HG02759 (cell line): ENCODE measurements around the gene SNAP25.

Experiments
- ATAC-seq: cut with Tn5 transposase; IDR thresholded peaks from one replicate; pipeline ENCODE4 v1.9.1; 2021; ENCODE audit warnings: mild to moderate bottlenecking, moderate library complexity; ENCODE audit not compliant: unreplicated experiment

The SNAP25 gene

GRCh38 chr20:10328897-10329255 lies 110.2 kb downstream of the SNAP25 start:
- no peak for ATAC-seq

GRCh38 chr20:10329387-10330005 lies 110.9 kb downstream of the SNAP25 start:
- no peak for ATAC-seq

GRCh38 chr20:10330071-10330470 lies 111.4 kb downstream of the SNAP25 start:
- ATAC-seq = no peak

- no peak for ATAC-seq
Measured at GRCh38 chr20:10332656-10333415, 114.2 kb downstream of the SNAP25 start.

- no peak for ATAC-seq
Measured at GRCh38 chr20:10336959-10337729, 118.5 kb downstream of the SNAP25 start.

GRCh38 chr20:10338426-10339180 lies 120.0 kb downstream of the SNAP25 start:
- no peak for ATAC-seq

- ATAC-seq = no peak
Measured at GRCh38 chr20:10339609-10340008, 121.0 kb downstream of the SNAP25 start.

- ATAC-seq = no peak
Measured at GRCh38 chr20:10342152-10342551, 123.5 kb downstream of the SNAP25 start.

- no peak for ATAC-seq
Measured at GRCh38 chr20:10344953-10345352, 126.3 kb downstream of the SNAP25 start.

GRCh38 chr20:10347086-10347880 lies 128.7 kb downstream of the SNAP25 start:
- no peak for ATAC-seq

- no peak for ATAC-seq
Measured at GRCh38 chr20:10349118-10349517, 130.5 kb downstream of the SNAP25 start.

GRCh38 chr20:10350188-10350842 lies 131.7 kb downstream of the SNAP25 start:
- no peak for ATAC-seq

GRCh38 chr20:10352934-10353824 lies 134.5 kb downstream of the SNAP25 start:
- no peak for ATAC-seq

- ATAC-seq = no peak
Measured at GRCh38 chr20:10356628-10357027, 138.0 kb downstream of the SNAP25 start.
